MCF 10A (cell line): ENCODE data around the gene USP17L10. TPM values are rescaled to one million over a fixed set of nuclear protein-coding genes. Genes with fewer than 3 reads are reported as not detected.
"Not testable (repeated sequence)": the region's sequence is repeated elsewhere in the genome, so short reads cannot be mapped to it uniquely, and the experiment has no call there.

Source experiments
- BruUV-seq: library from RNA; stranded (reverse); fragments of 400-500 nt; replicated peaks from 2 replicates; lab custom pipeline; 2021; lab: Mats Ljungman, UMichigan
- CTCF ChIA-PET: fragments of 300-600 bp; sonication (Branson Sonifier 250); formaldehyde crosslinking; extraction: SDS; loops from one replicate; lab custom pipeline; 2021; ENCODE audit warnings: antibody characterized with exemption, inconsistent platforms; lab: Yijun Ruan, JAX
- POLR2A ChIA-PET: fragments of 300-600, 350-650 bp; sonication (Branson Sonifier 250); formaldehyde crosslinking; extraction: SDS; loops from one replicate; lab custom pipeline; 2020; ENCODE audit warnings: antibody characterized with exemption, inconsistent platforms; lab: Yijun Ruan, JAX
- DNase-seq: peaks from one replicate; pipeline ENCODE4 v3.0.0-alpha.2; 2018; ENCODE audit not compliant: unreplicated experiment
- H3K27ac Mint-ChIP-seq: one replicate; pipeline ENCODE4 v1.8.0; 2022; ENCODE audit warnings: mild to moderate bottlenecking, low read depth, mixed read lengths; ENCODE audit not compliant: unreplicated experiment
- H3K27me3 Mint-ChIP-seq: one replicate; pipeline ENCODE4 v1.8.0; 2022; ENCODE audit warnings: mixed read lengths; ENCODE audit not compliant: insufficient read depth, unreplicated experiment
- H3K36me3 Mint-ChIP-seq: one replicate; pipeline ENCODE4 v1.8.0; 2022; ENCODE audit warnings: mild to moderate bottlenecking, moderate library complexity, mixed read lengths; ENCODE audit not compliant: insufficient read depth, unreplicated experiment
- H3K4me1 Mint-ChIP-seq: one replicate; pipeline ENCODE4 v1.8.0; 2022; ENCODE audit warnings: mixed read lengths; ENCODE audit not compliant: insufficient read depth, unreplicated experiment
- H3K4me3 Mint-ChIP-seq: one replicate; pipeline ENCODE4 v1.8.0; 2022; ENCODE audit warnings: mild to moderate bottlenecking, moderate library complexity, mixed read lengths; ENCODE audit not compliant: unreplicated experiment
- H3K9me3 Mint-ChIP-seq: one replicate; pipeline ENCODE4 v1.8.0; 2022; ENCODE audit warnings: mixed read lengths; ENCODE audit not compliant: unreplicated experiment
- intact Hi-C: fragments of 100-400 bp; cut with micrococcal nuclease; formaldehyde crosslinking; loops from 2 replicates; pipeline ENCODE4 v1.14.1; 2022
- total RNA-seq: library from RNA; stranded (reverse); gene quantifications from 2 replicates; pipeline ENCODE4 v1.2.3, GENCODE V29; 2022

Gene USP17L10
- total RNA-seq, 1 experiment from 2014 or later: not detected

- DNase-seq, H3K9me3 Mint-ChIP-seq, H3K27ac Mint-ChIP-seq, H3K4me3 Mint-ChIP-seq, H3K27me3 Mint-ChIP-seq, intact Hi-C loops, BruUV-seq, CTCF ChIA-PET, POLR2A ChIA-PET, H3K36me3 Mint-ChIP-seq, H3K4me1 Mint-ChIP-seq: not testable (repeated sequence)
Measured at GRCh38 chr4:9230249-9230648, 19.8 kb downstream of the USP17L10 start.

- H3K36me3 Mint-ChIP-seq, H3K27ac Mint-ChIP-seq, intact Hi-C loops, CTCF ChIA-PET, H3K4me1 Mint-ChIP-seq, POLR2A ChIA-PET, H3K4me3 Mint-ChIP-seq, H3K9me3 Mint-ChIP-seq, BruUV-seq, H3K27me3 Mint-ChIP-seq, DNase-seq: not testable (repeated sequence)
Measured at GRCh38 chr4:9234085-9234484, 23.6 kb downstream of the USP17L10 start, which contains the start of gene USP17L15. Gene USP17L15, plus strand, starts transcription at chr4:9234385. Its CDS starts 0 bp downstream, at chr4:9234385.

DNA sequence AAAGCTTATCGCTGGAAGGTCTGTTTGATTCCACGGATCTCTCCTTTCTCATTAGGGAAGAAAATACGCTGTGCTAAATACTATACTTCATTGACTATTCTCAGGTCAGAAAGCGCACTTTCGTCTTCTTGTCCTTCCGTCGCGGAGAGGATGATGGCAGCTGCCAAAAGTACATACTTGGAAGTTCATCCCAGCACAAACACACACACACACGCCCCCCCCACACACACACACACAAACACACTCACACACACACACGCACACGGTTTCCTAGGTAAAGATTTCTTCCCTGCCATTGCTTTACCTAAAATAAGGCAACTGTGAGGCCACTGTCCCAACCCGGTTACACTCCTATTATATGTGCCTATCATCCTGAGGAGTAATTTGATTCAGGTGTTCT lies 28.0 kb downstream of the USP17L10 start:
- H3K36me3 Mint-ChIP-seq, intact Hi-C loops, CTCF ChIA-PET, POLR2A ChIA-PET, H3K9me3 Mint-ChIP-seq, H3K27ac Mint-ChIP-seq, BruUV-seq, H3K4me1 Mint-ChIP-seq, H3K27me3 Mint-ChIP-seq, H3K4me3 Mint-ChIP-seq: not testable (repeated sequence)
- peak; percentile 0 for DNase-seq

DNA sequence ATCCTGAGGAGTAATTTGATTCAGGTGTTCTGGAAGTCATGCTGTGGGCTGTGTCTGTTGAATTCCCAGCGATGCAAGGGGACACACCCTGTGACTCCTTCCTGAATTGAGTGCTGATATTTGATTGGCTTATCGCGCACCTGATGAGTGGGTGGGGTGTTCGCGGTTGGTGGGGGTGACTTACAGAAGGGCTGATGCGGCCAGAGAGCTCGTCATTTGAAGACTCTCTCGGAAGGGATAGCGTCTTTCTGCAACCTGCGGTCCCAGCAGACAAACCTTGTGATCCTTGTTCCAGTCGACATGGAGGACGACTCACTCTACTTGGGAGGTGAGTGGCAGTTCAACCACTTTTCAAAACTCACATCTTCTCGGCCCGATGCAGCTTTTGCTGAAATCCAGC lies 33.1 kb downstream of the USP17L10 start, which contains the start of gene USP17L17:
Gene USP17L17 (plus strand): TSS at position 301 of the 400 bp plus-strand sequence. CDS start 0 bp downstream, at position 301.
- H3K4me1 Mint-ChIP-seq, BruUV-seq, CTCF ChIA-PET, H3K9me3 Mint-ChIP-seq, H3K27ac Mint-ChIP-seq, intact Hi-C loops, DNase-seq, H3K27me3 Mint-ChIP-seq, POLR2A ChIA-PET, H3K36me3 Mint-ChIP-seq, H3K4me3 Mint-ChIP-seq: not testable (repeated sequence)

GRCh38 chr4:9247953-9248680 lies 37.7 kb downstream of the USP17L10 start, which contains the start of gene USP17L18:
Gene USP17L18, plus strand, starts transcription at chr4:9248630. Its CDS starts 0 bp downstream, at chr4:9248630.
- H3K27ac Mint-ChIP-seq, POLR2A ChIA-PET, DNase-seq, H3K4me1 Mint-ChIP-seq, H3K4me3 Mint-ChIP-seq, H3K36me3 Mint-ChIP-seq, H3K9me3 Mint-ChIP-seq, H3K27me3 Mint-ChIP-seq, CTCF ChIA-PET, intact Hi-C loops, BruUV-seq: not testable (repeated sequence)

- H3K36me3 Mint-ChIP-seq, H3K4me3 Mint-ChIP-seq, DNase-seq, H3K27me3 Mint-ChIP-seq, BruUV-seq, POLR2A ChIA-PET, H3K4me1 Mint-ChIP-seq, intact Hi-C loops, CTCF ChIA-PET, H3K9me3 Mint-ChIP-seq, H3K27ac Mint-ChIP-seq: not testable (repeated sequence)
Measured at GRCh38 chr4:9253078-9253477, 42.6 kb downstream of the USP17L10 start, which contains the start of gene USP17L19. Gene USP17L19, plus strand, starts transcription at chr4:9253378. Its CDS starts 0 bp downstream, at chr4:9253378.

DNA sequence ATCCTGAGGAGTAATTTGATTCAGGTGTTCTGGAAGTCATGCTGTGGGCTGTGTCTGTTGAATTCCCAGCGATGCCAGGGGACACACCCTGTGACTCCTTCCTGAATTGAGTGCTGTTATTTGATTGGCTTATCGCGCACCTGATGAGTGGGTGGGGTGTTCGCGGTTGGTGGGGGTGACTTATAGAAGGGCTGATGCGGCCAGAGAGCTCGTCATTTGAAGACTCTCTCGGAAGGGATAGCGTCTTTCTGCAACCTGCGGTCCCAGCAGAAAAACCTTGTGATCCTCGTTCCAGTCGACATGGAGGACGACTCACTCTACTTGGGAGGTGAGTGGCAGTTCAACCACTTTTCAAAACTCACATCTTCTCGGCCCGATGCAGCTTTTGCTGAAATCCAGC lies 47.4 kb downstream of the USP17L10 start, which contains the start of gene USP17L20:
Gene USP17L20 (plus strand): TSS at position 301 of the 400 bp plus-strand sequence. CDS start 0 bp downstream, at position 301.
- CTCF ChIA-PET, BruUV-seq, DNase-seq, H3K27me3 Mint-ChIP-seq, H3K9me3 Mint-ChIP-seq, H3K4me3 Mint-ChIP-seq, intact Hi-C loops, H3K36me3 Mint-ChIP-seq, H3K27ac Mint-ChIP-seq, H3K4me1 Mint-ChIP-seq, POLR2A ChIA-PET: not testable (repeated sequence)

Other genes with a start within 250 kb of the USP17L10 start
- gene FAM90A26, start 40.2 kb upstream of the USP17L10 start, total RNA-seq: not detected in 2 replicates
- gene USP17L11, start 4.7 kb downstream of the USP17L10 start, total RNA-seq: not detected in 2 replicates
- gene USP17L12, start 9.5 kb downstream of the USP17L10 start, total RNA-seq: not detected in 2 replicates
- not detected in 2 replicates for gene USP17L13, start 14.2 kb downstream of the USP17L10 start, total RNA-seq
- gene USP17L15, start 23.7 kb downstream of the USP17L10 start, total RNA-seq: not detected in 2 replicates
- gene USP17L17, start 33.2 kb downstream of the USP17L10 start, total RNA-seq: not detected in 2 replicates
- not detected in 2 replicates for gene USP17L18, start 38.0 kb downstream of the USP17L10 start, total RNA-seq
- not detected in 2 replicates for gene USP17L19, start 42.7 kb downstream of the USP17L10 start, total RNA-seq
- not detected in 2 replicates for gene USP17L20, start 47.5 kb downstream of the USP17L10 start, total RNA-seq
- gene USP17L21, start 52.2 kb downstream of the USP17L10 start, total RNA-seq: not detected in 2 replicates
- not detected in 2 replicates for gene USP17L22, start 57.0 kb downstream of the USP17L10 start, total RNA-seq
- gene USP17L24, start 114.5 kb downstream of the USP17L10 start, total RNA-seq: not detected in 2 replicates
- gene USP17L25, start 119.3 kb downstream of the USP17L10 start, total RNA-seq: not detected in 2 replicates
- gene USP17L26, start 124.0 kb downstream of the USP17L10 start, total RNA-seq: not detected in 2 replicates
- not detected in 2 replicates for gene USP17L5, start 128.7 kb downstream of the USP17L10 start, total RNA-seq
- gene USP17L27, start 133.5 kb downstream of the USP17L10 start, total RNA-seq: not detected in 2 replicates
- not detected in 2 replicates for gene USP17L28, start 138.2 kb downstream of the USP17L10 start, total RNA-seq
- gene USP17L29, start 143.0 kb downstream of the USP17L10 start, total RNA-seq: not detected in 2 replicates
- gene USP17L30, start 152.5 kb downstream of the USP17L10 start, total RNA-seq: not detected in 2 replicates
- not detected in 2 replicates for gene DEFB131A, start 233.8 kb downstream of the USP17L10 start, total RNA-seq